ENCODE results near the gene EEA1.
"Not testable (repeated sequence)": the region's sequence is repeated elsewhere in the genome, so short reads cannot be mapped to it uniquely, and the experiment has no call there.

The EEA1 gene

GRCh38 chr12:92796650-92797049 lies 132.4 kb downstream of the EEA1 start:
- DNase-seq (ENCODE audit: low spot score): no peak

- no peak for DNase-seq (ENCODE audit: low spot score)
These were observed 134.3 kb downstream of the EEA1 start for GRCh38 chr12:92794814-92795213.

- DNase-seq (ENCODE audit: low spot score): not testable (repeated sequence)
These were observed 134.7 kb downstream of the EEA1 start for GRCh38 chr12:92794356-92794755.

- DNase-seq (ENCODE audit: low spot score): no peak
These were observed 143.1 kb downstream of the EEA1 start for GRCh38 chr12:92786045-92786444.

GRCh38 chr12:92785563-92785950 lies 143.5 kb downstream of the EEA1 start:
- DNase-seq (ENCODE audit: low spot score): no peak

- peak; percentile 66 for DNase-seq (ENCODE audit: low spot score)
These were observed 144.1 kb downstream of the EEA1 start for GRCh38 chr12:92784797-92785562.

- DNase-seq (ENCODE audit: low spot score): no peak
These were observed 144.7 kb downstream of the EEA1 start for GRCh38 chr12:92784356-92784755.

GRCh38 chr12:92779902-92780301 lies 149.2 kb downstream of the EEA1 start:
- DNase-seq (ENCODE audit: low spot score): no peak

- no peak for DNase-seq (ENCODE audit: low spot score)
These were observed 150.6 kb downstream of the EEA1 start for GRCh38 chr12:92778525-92778924.

- no peak for DNase-seq (ENCODE audit: low spot score)
These were observed 153.7 kb downstream of the EEA1 start for GRCh38 chr12:92775416-92775815.

- no peak for DNase-seq (ENCODE audit: low spot score)
These were observed 158.1 kb downstream of the EEA1 start for GRCh38 chr12:92771001-92771400.

GRCh38 chr12:92769124-92769901 lies 159.8 kb downstream of the EEA1 start:
- peak; percentile 15 for DNase-seq (ENCODE audit: low spot score)

- DNase-seq (ENCODE audit: low spot score): no peak
These were observed 163.2 kb downstream of the EEA1 start for GRCh38 chr12:92765871-92766270.

- DNase-seq (ENCODE audit: low spot score): no peak
These were observed 164.3 kb downstream of the EEA1 start for GRCh38 chr12:92764831-92765230.

GRCh38 chr12:92762773-92763172 lies 166.3 kb downstream of the EEA1 start:
- DNase-seq (ENCODE audit: low spot score): no peak

- no peak for DNase-seq (ENCODE audit: low spot score)
These were observed 169.3 kb downstream of the EEA1 start for GRCh38 chr12:92759634-92760268.

- DNase-seq (ENCODE audit: low spot score): no peak
These were observed 171.4 kb downstream of the EEA1 start for GRCh38 chr12:92757597-92758121.

- no peak for DNase-seq (ENCODE audit: low spot score)
These were observed 172.0 kb downstream of the EEA1 start for GRCh38 chr12:92756898-92757596.

GRCh38 chr12:92753976-92754885 lies 174.9 kb downstream of the EEA1 start:
- DNase-seq (ENCODE audit: low spot score): no peak

- DNase-seq (ENCODE audit: low spot score): not testable (repeated sequence)
These were observed 179.4 kb downstream of the EEA1 start for GRCh38 chr12:92749691-92750090.

GRCh38 chr12:92747151-92747550 lies 181.9 kb downstream of the EEA1 start:
- DNase-seq (ENCODE audit: low spot score): no peak
